ENCODE data around the gene MAG.
A peak's percentile ranks its signal among the peaks of the same experiment; 100 is the strongest.

Gene MAG

DNA sequence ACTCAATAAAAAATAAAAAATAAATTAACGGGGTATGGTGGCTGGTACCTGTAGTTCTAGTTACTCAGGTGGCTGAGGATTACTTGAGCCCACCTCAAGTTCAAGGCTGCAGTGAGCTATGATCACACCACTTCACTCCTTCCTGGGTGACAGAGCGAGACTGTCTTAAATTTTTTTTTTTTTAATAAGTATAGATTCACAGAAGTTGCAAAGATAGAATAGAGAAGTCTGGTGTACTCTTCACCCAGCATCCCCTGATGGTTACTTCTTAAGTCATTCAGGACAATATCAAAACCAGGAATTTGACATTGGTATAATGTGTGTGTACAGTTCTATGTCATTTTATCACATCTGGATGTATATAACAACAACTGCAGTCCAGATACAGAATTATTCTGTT, 29.3 kb downstream of the MAG start:
- DNase-seq, result no peak

DNA sequence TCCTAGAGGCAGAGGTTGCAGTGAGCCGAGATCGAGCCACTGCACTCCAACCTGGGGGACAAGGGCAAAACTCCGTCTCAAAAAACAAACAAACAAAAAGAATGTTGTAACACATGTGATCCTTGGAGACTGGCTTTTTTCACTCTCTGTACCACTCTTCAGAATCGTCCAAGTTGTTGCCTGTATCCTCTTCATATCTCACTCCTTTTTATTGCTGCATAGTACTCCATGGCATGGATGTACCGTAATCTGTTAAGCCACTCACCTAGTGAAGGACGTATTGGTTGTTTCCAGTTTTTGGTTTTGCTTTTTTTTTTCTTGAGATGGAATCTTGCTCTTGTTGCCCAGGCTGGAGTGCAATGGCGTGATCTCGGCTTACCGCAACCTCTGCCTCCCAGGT, 30.1 kb downstream of the MAG start:
- no peak for DNase-seq

DNA sequence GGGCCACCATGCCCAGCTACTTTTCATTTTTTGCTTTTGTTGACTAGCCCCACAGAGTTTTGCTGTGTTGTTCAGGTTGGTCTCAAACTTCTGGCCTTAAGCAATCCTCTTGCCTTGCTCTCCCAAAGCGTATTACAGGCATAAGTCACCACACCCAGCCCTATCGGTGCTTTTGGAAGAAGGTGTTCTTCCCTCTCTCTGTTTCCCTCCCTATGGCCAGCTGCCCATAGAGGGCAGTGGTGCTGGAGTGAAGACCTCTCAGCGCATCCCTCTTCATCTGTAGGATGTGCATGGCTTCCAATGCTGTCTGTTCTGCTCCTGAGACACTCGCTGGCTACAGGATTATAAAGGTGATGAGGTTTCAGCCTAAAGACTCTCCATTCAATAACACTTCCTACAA, 35.7 kb downstream of the MAG start:
- DNase-seq, result no peak

DNA sequence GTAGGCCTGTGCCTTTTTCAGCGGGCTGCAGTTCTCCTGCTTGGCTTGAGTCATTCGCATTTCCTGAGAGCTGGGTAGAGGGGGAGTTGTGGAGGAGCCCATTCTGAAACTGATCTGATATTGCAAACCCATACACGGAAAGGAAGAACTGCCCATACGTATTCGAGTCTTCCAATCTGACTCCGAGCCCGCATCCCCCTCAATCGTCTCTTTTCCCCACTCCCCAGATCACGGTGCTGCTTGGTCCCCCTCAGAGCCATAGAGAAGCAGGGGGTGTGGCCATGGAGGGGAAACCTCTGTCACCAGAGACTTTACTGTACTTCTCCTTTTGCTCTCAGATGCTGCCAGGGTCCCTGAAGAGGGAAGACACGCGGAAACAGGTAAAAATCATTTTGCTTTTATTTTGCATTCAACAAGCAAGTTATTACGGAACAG, 36.9 kb downstream of the MAG start, which contains the start of gene CD22:
Gene CD22 (plus strand): TSS at position 337 of the 435 bp plus-strand sequence. CDS start 2,854 bp downstream, outside the sequence.
- DNase-seq, result no peak

DNA sequence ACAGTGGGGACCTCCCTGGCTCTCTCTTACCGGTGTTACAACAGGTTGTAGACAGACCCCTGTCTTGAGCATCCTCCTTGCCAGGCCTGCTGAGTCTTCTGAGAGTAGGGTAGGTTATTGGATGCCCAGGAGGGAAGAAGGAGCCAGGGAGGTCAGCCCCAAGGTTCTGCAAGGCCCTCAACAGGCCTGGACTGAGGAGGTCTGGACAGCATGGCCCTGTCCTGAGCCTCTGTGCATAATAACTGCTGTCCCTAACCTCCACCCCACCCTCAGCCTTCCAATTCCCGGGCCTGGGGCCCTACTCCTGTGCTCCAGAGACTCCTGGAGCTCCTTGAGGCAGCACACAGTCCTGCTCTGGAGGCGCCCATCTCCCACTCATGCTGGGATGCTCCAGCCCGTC, 37.4 kb downstream of the MAG start:
- DNase-seq, result no peak

DNA sequence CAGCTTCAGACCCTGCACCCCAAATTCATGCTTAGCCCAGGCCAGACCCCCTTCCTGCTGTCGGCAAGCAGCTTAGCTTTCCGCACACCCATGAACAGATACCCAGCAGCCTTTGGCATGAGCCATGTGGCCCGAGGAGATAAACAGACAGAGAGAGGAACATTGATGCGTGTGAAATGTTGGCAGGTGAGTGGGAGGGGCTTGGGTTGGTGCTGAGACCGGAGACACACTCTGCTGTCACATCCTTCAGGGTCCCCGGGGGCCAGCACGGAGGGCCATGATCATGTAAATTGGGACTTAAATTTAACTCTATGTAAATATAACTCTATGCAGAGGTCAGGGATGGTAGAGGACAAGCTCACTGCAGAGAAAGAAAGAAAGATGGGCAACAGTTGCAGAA, 38.5 kb downstream of the MAG start:
- DNase-seq, result no peak

DNA sequence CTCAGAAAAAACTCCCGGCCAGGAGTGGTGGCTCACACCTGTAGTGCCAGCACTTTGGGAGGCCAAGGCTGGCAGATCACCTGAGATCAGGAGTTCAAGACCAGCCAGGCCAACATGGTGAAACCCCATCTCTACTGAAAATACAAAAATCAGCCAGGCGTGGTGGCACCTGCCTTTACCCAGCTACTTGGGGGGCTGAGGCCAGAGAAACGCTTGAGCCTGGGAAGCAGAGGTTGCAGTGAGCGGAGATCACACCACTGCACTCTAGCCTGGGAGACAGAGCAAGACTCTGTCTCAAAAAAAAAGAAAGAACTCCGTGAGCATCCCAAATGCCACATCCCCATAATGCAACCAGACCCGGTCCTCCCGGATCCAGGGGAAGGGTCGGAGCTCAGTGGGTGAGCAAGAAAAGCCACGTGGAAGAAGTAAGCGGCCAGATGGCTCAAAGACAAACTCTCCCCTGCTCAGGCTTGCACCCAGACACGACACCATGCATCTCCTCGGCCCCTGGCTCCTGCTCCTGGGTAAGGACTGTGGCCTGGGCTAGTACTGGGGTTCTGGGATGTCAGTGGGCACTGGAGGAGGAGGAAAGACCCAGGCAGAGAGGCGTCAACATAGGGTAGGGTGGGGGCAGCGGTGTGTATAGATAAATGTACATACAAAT, 39.7 kb downstream of the MAG start:
- no peak for DNase-seq

DNA sequence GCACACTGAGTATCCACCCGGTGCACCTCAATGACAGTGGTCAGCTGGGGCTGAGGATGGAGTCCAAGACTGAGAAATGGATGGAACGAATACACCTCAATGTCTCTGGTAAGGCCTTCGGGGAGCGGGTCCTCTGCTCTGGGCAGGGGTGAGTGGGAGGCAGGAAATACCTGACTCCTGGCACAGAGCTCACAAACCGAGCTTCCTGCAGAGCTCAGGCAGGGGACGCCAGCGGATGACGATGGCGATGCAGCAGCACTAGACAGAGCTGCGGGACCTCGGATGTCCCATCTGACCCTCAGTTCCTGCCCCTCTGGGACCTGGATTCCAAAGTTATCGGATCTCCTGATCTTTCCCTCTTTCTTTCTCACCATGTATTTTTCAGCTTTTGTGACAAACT, 40.9 kb downstream of the MAG start:
- DNase-seq, result no peak

DNA sequence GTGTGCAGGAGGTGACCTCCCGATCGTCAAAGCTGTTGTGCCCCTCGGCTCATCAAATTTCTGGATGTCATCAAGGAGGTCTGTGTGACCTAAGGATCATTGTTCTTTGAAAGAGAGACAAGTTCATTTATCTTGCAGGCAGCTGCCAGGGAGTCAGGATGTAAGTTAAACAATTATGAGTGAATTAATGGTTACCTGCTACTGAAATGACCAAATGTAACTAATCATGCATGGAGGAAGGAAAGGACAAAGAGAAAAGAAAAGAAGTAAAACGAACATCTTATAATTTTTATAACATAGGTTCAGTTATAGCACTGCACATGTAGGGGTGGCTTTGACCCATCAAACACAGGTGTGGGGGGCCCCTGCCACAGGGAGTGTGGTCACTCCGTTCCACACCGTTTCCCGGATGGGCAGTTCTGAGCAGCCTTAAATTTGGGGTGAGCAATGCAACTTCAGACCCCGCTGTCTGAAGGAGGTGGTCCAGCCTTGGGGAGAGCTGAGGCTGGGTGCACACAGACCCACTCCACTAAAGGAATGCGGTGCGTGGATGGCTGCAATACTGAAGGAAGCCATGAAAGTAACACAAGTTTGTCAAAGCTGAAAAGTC, 42.3 kb downstream of the MAG start:
- no peak for DNase-seq

DNA sequence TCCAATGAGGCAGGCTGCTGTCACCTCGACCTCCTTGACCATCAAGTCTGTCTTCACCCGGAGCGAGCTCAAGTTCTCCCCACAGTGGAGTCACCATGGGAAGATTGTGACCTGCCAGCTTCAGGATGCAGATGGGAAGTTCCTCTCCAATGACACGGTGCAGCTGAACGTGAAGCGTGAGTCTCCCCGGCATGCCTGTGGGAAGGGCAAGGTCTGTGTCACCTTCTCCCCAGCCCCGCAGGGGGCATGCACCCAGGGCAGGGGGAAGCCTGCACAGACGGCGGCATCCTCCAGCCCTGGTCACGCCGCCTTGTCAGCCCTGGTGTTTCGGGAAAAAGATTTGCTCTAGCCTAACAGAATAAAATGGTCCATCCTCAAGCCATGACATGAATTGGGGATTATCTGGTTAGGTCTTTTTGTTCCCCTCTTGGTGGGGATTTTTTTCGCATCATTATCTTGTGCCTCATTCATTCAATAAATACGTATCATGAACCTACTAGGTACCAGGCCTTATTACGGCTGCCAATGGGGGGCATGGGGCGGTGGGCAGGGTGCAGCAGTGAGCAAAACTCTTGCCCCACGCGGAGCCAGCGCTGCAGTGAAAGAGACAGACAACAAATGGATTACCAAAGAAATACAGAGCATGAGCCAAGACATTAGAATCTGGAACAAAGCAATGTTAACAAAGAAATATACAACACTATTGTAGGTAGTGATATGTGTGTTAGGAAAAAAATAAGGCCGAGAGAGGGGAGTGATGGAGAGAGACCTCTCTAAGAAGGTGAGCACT, 44.4 kb downstream of the MAG start:
- no peak for DNase-seq

DNA sequence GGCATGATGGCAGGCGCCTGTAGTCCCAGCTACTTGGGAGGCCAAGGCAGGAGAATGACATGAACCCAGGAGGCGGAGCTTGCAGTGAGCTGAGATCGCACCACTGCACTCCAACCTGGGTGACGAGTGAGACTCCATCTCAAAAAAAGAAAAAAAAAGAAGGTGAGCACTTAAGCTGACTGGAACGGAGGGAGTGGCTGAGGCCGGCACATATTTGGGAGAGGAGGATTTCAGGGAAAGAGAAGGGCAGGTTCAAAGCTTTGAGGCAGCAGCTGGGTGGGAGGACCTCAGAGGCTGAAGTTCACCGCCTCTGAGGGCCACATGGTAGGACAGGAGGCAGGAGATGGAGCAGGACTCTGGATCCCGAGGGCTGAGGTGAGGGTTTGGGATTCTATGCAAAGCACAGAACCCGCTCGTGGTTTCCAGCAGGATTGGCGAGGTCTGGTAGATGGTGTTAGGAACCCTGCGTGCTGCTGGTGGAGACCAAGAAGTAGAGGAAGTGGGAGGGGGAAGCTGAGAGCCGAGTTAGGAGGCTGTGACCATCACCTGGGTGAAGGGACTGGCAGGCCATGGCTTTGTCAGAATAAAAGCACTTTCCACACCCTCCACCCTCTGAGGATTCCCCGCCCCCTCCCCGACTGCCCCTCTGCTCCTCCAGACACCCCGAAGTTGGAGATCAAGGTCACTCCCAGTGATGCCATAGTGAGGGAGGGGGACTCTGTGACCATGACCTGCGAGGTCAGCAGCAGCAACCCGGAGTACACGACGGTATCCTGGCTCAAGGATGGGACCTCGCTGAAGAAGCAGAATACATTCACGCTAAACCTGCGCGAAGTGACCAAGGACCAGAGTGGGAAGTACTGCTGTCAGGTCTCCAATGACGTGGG, 45.4 kb downstream of the MAG start:
- no peak for DNase-seq

DNA sequence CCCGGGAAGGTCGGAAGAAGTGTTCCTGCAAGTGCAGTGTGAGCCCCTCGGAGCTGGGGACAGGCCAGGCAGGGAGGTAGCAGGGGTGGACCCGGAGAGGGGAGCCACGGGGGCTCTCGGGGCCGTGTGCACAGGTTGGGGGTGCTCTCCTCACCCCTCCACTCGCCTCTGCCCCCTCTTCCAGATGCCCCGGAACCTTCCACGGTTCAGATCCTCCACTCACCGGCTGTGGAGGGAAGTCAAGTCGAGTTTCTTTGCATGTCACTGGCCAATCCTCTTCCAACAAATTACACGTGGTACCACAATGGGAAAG, 46.0 kb downstream of the MAG start:
- DNase-seq, result no peak

DNA sequence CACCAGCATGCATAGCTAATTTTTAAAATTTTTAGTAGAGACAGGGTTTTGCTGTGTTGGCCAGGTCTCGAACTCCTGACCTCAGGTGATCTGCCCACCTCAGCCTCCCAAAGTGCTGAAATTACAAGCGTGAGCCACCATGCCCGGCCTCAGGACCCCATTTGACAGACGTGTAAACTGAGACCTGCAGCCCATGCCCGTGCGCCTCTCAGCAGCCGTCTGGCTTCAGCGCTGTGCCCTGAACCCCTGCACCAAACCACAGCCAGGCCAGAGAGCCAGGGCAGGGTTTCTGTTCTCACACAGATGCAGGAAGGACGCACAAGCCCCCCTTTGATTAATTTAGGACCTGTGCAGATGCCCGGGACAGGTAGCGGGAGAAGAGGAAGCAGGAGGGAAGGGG, 48.5 kb downstream of the MAG start:
- DNase-seq, result no peak

DNA sequence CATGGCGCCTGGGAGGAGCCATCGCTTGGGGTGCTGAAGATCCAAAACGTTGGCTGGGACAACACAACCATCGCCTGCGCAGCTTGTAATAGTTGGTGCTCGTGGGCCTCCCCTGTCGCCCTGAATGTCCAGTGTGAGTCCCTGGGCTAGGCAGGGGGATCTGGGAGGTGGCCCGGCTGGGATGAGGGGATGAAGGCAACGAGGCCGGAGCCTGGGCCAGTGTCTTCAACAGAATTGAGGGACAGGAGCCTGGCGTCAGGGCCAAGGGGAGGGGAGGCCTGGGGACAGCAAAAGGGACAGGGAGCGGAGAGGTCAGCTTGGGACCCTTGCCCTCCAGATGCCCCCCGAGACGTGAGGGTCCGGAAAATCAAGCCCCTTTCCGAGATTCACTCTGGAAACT, 49.0 kb downstream of the MAG start:
- DNase-seq, result no peak

DNA sequence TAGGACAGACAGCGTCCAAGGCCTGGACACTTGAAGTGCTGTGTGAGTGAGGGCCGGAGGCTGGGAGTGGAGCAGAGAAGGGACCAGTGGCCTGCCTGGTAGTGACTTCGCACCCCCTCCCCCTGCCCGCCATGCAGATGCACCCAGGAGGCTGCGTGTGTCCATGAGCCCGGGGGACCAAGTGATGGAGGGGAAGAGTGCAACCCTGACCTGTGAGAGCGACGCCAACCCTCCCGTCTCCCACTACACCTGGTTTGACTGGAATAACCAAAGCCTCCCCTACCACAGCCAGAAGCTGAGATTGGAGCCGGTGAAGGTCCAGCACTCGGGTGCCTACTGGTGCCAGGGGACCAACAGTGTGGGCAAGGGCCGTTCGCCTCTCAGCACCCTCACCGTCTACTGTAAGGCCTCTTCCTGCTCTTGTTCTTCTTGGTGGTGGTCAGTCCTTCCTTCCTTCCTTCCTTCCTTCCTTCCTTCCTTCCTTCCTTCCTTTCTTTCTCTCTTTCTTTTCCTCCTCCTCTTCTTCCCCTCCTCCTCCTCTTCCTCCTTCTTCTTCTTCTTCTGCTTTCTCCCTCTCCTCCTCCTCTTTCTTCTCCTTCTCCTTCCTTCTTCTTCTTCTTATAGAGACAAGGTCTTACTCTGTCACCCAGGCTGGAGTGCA, 49.7 kb downstream of the MAG start:
- no peak for DNase-seq

DNA sequence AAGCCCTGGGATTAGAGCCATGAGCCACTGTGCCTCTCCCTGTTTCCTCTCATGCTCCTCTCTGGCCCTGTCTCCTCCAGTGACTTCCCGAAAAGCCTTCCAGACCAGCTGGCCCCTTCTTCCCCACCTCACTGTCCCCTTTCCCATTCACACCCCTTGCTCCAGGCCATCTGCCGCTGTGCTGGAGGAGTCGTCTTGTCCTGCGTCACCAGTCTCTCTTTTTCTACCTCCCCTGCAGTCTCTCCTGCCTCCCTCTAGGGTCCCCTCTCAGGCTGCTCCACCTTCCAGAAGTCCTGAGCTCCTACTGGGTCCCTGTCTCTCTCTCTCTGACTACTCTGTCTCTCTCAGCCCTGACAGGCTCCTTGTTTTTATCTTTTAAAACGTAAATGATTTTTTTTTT, 50.5 kb downstream of the MAG start:
- DNase-seq, result no peak

DNA sequence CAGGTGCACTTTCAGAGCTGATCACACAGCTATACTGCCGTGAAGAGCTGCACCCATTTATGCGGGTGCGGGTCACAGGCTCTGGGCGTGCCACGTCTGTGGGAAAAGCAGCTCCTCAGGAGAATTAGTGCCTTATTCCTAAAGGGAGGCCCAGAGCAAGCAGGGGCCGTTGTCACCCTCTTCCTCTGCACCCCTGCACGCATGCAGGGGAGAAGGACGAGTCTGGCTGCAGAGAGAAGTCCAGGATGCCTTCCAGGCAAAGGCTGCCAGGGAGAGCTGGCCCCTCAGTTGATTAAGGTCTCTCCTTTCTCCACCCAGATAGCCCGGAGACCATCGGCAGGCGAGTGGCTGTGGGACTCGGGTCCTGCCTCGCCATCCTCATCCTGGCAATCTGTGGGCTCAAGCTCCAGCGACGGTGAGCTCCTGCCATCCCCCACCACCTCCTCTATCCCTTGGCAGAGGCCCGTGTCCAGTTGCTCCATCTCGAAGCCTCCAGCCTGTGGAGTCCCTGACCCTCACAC, 52.6 kb downstream of the MAG start:
- DNase-seq, result no peak

DNA sequence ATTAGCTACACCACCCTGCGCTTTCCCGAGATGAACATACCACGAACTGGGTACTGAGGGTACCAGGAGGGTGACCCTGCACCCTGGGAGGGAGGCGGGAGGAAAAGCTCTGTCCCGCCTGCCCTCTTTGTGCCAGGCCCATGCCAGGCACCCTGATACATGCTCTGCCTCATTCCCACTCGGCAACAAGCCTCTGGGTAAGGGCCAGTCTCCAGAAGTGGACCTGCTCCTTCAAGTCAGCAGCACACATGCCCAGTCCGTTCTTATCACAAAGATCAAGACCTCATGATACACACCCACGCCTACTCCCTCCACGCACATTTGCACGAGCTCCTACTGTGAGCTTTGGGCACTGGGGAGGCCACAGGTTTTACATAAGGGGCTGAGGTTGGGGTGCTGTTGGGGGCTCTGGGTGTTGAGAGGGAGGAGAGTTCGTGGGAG, 53.7 kb downstream of the MAG start:
- no peak for DNase-seq

DNA sequence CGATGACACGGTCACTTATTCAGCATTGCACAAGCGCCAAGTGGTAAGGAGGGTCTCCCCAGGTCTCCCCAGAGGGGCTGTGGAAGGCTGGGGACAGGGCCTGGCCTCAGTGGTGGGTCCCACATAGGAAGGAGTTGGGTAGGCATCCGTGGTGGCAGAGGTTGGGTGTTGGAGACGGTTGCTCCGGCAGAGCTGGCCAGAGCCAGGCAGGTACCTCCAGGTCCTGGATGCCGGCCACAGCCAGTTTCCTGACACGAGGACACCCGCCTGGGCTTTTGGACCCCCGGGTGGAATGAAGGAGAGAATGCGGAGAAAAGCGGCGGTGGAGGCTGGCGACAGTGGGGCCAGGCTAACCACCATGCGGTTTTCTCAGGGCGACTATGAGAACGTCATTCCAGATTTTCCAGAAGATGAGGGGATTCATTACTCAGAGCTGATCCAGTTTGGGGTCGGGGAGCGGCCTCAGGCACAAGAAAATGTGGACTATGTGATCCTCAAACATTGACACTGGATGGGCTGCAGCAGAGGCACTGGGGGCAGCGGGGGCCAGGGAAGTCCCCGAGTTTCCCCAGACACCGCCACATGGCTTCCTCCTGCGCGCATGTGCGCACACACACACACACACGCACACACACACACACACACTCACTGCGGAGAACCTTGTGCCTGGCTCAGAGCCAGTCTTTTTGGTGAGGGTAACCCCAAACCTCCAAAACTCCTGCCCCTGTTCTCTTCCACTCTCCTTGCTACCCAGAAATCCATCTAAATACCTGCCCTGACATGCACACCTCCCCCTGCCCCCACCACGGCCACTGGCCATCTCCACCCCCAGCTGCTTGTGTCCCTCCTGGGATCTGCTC, 54.5 kb downstream of the MAG start:
- DNase-seq, result peak; percentile 58

DNA sequence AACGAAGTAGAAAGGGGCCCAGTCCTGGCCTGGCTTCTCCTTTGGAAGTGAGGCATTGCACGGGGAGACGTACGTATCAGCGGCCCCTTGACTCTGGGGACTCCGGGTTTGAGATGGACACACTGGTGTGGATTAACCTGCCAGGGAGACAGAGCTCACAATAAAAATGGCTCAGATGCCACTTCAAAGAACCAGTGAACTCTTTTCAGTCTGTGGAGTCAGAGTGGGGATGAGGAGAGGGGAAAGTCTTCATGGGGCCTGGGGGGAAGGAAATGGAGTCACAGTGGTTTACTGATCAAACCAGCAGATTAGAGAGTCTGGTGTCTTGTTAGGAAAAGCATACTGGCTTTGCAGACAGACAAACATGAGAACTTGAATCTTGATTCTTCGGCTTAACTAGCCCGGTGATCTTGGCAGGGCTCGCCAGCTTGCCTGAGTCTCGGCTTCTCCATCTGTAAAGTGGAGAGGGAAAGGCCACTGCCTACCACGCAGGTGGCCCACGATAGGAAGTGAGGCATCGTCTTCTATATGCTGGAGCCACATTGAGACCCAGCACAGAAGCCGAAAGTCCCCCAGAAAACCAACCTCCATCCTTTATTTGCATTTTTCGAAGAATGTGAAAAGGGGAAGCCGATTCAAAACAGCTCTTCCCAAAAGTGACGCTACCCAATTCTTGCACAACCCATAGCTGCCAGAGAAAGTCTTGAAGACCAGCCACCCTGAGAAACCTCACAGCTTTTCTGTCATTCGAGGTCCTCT, 55.4 kb downstream of the MAG start, which contains the start of gene FFAR1:
Gene FFAR1 (plus strand): TSS at position 732 of the 759 bp plus-strand sequence. CDS start 3,650 bp downstream, outside the sequence.
- DNase-seq, result no peak

DNA sequence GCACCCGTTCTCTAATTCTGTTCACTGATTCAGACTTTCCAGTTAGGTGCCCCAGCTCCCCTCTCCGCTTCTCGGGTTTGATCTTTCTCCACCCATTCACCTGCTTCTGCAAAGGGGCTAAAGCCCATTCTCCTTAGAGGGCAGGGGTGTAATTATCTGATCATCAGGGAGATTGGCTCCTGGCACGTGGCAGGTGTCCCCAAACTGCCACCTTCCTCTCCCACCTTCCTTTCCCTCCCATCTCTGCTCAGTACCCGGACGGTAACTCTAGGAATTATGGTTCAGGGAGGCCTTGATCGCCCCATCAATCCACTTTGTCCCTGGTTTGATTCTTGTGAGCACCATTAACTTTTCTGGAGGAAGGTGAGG, 56.0 kb downstream of the MAG start:
- no peak for DNase-seq

All from activated gamma-delta T cell treated with Interleukin-2 at 50 U/mL for 16 hours (primary cell).